HG03460 (cell line): ENCODE results near the gene SIRT7.

Source experiments
- ATAC-seq: cut with Tn5 transposase; IDR thresholded peaks from one replicate; pipeline ENCODE4 v1.9.1; 2021; ENCODE audit not compliant: unreplicated experiment

SIRT7 gene

DNA sequence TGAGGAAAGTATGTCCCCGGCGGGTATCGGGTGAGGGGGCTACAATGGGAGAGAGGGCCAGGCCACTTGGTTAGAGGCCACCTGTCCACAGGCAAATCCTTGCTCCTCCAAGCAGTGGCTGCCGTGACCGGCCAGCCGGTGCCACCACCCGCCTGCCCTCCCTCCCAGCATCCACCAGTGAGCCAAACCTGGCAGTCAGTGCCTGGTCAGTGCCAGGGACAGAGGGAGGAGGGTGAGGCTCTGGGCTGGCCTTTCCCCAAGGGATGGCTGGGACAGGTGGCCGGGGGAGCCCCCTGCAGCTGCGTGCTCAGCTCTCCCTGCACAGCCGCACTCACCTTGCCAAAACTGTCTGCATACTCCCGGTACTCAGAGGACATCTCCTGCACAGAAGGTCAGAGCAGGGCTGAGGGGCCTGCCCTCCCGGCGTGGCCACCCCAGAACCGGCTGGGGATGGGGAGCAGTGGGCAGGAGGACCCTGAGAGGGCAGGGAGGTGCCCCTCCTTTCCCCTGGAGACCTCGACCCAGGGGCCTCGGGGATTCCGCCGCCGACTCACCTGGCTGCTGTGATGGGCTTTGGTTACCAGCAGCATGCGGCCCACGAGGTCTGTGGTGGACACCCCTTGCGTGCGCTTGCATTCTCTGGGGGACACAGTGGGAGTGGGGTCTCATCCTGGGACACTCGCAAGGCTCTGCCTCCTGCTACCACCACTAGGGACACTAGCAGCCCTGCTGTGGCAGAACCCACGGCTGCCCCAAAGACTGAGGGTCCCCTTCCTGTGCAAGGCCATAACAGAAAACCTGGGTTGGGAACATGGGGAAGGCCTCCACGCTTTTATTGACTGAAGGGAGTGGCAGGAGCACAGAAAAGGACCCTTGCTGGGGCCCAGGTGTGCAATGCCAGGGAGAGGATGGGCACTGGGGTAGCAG, 10.5 kb downstream of the SIRT7 start:
- ATAC-seq, result no peak

DNA sequence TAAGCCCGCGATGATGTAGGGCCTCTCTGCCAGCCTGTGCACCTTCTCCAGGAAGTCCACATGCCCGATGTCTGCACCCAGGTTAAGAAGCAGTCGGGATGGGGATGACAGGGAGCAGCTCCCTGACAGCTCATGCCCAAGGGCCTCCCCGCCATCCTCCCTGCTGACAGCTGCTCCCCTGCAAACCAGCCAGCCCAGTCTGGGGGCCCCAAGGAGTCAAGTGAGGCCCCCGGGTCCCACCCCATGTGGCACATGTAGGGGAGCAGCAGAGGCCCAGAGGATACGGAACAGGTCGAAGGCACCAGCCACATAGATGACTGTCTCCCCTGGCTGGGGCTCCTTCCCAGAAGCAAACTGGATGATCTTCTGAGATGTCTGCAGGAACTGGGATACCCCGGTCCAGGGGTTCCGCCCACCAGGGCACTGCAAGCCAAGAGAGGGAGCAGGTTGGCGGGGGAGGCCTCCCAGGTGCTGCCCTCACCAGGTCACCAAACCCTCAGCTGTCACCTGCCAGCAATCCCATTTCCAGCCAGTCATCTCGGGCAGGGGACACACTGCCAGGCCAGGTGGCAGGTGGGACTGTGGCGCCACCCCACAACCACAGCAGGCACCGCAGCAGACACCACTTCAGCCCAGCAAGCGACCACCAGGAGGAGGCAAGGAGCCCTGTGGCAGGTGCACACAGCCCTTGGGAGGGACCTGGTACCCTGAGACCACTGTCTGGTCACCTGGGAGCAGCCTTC, 11.3 kb downstream of the SIRT7 start:
- ATAC-seq, result no peak

DNA sequence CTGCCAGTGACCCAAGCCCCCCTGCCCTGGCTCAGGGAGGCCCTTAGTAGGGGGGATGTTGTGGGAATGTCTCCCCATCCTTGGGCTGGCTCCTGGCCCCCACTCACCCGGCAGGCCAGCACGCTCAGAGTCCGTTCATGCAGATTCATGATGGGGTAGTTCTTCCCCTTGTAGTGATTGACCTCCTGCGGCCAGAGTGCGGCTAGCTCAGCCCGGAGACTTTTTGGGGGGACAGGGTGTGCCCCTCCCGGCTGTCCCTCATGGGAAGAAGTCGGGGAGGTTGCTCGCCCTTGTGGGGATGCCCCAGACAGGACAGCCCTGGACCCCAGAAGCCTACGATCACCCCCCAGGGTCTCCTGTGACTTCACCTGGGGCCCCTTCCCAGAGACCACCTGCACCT, 12.0 kb downstream of the SIRT7 start:
- ATAC-seq, result no peak

DNA sequence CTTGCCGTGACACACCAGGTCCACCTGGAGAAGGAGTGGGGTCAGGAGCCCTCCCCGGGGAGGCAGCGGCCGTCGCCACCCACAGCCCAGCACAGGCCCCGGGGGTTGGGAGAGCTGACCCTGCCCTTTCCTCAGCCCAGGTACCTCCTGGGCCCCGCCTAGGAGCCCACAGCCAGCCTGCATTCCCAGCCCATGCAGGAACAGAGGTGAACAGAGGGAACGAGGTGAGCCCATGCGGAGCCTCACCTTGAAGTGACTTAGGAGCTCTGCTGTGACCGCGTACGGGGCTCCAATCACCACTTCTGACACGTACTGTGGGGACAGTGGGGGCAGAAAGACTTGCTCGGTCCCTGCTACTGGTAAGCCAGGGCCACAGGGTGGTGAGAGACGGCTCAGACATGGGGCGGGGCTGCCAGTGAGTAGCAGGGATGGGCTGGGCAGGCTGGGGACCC, 12.5 kb downstream of the SIRT7 start:
- ATAC-seq, result no peak

DNA sequence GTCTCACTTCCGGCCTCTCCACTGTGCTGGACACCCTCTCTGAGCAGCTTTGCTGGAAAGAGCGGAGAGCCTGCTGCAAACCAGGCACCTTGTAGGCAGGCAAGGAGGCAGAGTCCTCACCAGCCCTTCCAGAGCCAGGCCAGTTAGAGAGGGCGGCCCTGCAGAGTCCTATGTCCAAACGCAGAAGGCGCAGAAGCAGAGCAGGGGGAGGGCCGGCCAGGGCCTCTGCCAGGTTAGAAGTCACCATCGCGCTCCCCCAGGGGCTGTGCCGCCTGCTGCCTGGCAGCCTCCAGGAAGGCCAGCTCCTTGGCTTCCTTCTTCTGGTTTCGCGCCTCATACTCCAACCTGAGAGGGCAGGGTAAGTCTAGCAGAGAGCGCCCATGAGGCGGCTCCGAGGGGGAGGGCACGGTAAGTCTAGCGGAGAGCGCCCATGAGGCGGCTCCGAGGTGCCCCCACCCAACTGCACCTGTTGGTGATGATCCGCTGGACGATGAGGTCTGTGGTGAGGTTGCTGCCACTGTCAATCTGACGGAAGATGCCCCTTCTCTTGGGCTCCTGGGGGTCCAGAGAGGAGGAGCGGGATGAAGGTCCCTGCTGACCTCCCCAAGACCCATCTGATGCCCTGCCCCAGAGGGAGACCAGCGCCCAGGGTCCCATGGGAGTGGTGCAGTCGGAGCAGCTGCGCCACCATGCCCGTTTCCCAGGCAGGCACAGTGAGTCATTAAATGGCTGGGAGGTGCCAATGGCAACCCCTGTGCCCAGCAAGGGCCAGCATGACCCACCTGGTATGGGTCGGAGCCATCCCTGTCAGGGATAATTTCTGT, 13.2 kb downstream of the SIRT7 start:
- ATAC-seq, result no peak

DNA sequence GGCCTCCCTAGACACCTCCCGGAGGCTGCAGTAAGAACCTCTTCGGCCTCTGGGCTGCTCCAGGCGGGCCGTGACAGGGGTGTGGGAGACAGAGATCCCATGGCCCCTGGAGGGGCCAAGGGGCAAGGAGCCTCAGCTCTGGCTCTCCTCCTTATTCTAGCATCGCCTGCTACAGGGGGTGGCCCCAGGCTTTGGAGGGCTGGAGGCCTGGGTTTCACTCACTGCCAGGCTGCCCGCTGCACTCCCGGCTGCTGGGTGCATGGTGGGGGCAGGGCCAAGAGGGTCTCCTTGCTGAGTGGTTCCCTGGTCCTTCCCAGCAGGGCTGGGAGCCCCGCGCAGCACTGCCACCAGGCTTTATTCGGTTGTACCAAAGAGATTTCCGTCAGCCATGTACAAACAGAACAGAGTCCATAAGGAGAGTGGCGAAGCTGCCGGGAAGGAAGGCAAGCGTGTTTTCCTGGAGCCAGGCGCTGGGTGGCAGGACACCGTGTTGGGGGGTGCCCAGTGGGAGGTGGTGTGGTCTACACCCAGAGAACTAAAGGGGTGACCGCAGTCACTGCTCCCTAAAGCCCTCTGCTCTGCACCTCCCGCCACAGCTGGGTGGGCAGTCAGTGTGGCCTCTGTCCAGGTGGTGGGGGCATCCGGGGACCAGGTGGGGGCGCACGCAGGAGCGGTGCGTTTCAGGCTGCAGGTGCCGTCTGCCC, 13.9 kb downstream of the SIRT7 start:
- ATAC-seq, result no peak

DNA sequence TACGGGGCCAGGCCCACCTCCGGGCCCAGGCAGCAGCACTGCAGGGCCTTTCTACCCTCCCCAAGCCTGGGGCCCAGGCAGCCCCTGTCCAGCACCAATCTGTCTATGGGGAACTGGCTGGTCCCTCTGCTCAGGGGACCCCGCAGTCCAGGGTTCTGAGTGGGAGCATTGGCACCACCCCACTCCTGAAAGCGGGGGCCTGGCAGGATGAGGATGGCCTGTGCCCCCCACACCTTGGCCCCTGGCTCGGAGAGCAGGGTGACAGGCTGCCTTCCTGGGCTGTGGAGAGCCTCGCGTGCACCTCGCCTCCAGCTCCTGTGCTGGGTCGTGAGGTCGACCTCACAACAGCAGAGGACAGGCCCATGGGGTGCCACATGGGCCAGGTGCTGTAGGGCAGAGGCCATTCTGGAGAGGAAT, 14.6 kb downstream of the SIRT7 start:
- no peak for ATAC-seq

DNA sequence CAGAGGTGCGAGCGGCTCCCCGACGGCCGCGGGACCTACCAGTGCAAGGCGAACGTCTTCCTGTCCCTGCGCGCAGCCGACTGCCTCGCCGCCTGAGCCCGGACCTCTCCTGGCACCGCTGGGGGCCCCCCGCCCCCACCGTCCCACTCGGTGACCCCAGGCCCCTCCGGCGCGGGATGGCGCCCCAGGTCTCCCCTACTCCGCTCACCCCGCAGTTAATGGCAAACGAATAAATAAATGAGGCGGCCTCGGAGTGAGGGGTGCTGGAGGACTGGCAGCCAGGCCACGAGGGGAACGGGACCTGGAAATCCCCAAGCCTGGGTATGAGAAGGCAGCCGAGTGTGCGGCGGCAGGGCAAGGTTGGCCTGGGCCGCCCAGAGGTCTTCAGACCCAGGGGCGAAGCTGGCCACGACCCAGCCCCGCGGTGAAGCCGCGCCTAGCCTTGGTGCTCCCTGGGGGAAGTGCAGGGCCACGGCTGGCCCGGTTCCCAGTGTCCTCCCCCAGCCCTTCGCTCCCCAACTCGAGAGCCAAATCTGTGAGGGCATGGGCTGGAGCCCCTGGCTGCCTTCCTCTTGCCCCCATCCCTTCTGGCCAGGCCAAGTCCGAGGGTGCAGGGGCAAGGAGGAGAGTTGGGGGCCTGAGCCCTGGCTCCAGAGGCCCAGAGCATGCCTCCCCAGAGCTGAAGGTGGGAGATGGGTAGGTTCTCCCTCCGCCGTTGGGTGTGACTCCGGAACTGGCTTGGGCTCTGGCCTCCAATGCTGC, 15.1 kb downstream of the SIRT7 start:
- no peak for ATAC-seq

DNA sequence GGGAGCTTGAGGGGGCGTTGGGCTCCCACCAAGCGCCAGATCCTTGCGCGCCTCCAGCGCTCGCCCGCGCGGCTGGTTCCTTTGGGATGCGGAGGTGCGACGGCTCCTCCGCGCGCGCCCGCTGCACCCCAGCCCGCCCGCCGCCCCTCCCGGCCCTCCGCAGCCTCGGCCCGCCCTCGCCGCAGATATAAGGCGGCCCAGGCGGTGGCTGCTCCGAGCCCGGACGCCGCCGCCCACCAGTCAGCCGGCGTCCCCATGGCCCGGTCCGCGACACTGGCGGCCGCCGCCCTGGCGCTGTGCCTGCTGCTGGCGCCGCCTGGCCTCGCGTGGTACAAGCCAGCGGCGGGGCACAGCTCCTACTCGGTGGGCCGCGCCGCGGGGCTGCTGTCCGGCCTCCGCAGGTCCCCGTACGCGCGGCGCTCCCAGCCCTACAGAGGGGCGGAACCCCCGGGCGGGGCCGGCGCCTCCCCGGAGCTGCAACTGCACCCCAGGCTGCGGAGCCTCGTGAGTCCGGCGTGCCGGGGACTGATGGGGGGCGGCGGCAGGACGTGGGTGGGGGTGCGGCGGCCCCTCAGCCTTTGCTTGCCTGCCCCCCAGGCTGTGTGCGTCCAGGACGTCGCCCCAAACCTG, 15.8 kb downstream of the SIRT7 start, which contains the start of gene NPB:
NPB (plus strand) TSS at position 216 of the 630 bp plus-strand sequence; CDS start at position 256, 40 bp downstream.
- no peak for ATAC-seq

DNA sequence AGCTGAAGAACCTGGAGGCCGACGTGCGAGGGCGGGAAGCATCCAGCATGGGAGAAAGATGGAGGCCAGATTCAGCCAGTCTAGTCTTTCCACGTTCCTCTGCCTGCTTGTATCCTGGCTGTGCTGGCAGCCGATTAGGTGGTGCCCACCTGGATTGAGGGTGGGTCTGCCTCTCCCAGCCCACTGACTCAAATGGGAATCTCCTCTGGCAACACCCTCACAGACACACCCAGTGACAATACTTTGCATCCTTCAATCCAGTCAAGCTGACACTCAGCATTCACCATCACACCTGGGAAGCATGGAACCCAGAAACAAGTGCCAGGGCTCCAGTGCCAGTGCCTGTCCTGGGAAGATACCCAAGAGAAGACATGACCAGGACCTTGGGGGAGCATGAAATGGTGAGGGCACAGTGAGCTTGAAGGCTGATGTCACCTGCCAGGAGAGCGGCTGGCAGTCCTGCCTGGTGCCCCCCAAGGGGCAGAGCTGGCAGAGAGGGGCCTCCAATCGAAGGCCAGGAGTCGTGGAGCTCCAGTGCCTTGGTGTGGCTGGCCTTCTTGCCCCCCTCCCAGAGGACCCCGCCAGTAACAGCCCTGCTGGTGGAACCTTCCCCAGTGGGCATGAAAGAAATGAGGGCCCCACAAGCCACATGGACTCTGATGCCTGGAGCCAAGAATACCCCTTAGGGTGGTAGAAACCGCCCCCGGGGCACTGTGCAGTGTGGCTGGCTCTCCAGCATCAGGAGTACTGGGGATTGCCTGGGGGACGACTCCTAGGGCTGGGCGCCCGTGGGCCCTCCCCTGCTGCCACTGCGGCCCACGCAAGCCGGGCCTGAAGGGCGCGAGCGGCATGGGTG, 16.6 kb downstream of the SIRT7 start:
- ATAC-seq, result no peak

DNA sequence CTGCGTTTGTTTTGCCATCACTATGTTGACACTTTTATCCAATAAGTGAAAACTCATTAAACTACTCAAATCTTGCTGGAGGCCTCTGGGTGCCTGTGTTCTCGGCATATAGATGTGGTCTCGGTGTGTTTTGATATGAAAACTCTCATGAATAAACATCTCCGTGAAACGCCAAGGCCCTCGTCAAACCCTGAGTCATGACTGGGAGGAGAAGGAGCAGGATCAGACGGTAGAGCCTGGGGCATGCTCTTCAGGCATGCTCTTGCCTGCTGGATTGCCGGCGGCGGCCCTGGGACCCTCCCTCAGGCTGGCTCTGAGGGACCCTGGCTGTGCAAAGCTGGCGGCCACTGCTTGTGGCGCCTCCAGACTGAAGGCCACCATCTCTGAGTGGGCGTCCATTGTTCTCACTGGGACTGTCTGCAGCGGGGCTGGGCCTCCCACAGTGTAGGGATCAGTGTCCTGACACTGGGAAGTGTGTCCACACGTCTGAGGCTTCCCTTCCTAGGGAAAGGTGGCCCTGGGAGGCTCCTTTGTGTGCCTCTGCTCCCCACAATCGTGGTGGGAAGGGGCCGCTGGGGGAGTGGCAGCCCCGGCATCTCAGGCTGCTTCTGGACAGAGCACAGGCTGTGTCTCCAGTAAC, 17.7 kb downstream of the SIRT7 start:
- ATAC-seq, result no peak

DNA sequence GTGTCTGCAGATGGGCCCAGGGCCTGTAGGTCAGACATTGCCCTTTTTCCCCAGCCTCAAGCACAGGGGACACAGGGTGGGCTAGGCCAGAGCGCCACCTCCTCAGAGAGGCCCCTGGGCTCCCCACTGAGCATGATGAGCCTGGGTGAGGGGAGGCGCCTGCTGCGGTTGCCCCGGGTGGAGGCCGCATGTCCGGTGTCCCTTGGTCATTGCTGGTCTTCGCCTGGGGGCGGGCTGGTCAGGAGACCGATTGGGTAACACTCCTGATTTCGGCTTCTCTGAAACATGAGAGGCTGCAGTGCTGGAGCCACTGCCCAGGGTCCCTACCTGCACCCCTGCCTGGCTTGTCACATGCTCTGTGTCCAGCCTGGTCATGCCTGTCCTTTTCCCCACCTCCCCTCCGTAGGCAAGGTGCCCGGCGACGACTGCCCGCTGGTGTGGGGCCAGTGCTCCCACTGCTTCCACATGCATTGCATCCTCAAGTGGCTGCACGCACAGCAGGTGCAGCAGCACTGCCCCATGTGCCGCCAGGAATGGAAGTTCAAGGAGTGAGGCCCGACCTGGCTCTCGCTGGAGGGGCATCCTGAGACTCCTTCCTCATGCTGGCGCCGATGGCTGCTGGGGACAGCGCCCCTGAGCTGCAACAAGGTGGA, 18.3 kb downstream of the SIRT7 start:
- no peak for ATAC-seq

DNA sequence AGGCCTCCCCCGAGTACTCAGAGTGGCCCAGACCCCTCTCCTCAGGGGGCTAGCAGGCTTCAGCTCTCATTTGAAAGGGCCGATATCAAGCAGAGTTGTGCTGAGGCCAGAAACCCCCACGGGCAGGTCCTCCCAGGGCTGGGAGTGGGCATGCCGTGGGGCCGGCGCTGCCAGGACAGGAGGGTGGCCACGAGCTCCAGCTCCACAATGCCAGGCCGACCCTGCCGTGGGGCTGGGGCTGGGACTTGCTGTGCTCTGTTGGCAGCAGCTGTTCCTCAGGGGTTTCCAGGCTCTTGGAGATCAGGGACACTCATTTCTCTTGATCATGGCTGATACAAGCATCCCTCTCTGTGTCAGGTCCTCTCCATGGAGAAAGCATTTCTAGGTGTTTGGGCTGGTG, 19.1 kb downstream of the SIRT7 start:
- no peak for ATAC-seq

DNA sequence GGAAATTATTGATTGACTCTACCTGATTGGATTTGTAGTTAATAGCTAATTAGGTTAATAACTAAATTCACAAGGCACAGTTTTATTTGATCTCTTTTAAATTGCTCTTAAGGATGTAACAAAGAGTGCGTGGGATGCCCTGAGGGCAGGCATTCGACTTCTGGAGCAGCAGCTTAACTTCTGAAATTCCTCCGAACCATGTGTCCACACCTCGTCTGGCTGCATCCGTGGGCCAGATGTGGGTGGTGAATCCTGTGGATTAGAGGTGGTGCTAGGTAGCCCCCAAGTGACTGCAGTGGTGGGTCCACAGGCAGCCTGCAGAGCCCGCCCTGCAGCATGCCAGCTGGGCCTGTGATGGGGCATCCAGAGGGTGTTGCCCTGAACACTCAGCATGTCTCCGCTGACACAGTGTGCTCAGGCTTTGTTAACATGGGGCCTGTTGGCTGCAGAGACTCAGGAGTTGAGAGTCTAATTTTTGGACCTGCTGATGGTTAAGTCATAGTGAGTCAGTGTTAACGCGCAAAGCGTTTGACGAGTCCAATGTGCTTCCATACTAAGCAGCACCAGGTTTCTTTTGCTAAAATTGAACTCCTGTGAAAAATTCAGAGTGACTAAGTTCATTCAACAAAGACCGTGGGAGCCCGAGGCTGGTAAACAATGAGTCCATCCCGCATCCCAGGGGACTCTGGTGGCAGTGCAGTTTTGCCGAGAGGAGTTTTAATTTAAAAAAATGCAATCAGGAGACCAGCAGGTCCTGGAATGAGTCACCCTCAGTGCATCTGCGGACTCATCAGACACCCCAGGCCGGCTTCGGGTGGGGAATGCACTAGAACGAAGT, 19.7 kb downstream of the SIRT7 start:
- ATAC-seq, result no peak

DNA sequence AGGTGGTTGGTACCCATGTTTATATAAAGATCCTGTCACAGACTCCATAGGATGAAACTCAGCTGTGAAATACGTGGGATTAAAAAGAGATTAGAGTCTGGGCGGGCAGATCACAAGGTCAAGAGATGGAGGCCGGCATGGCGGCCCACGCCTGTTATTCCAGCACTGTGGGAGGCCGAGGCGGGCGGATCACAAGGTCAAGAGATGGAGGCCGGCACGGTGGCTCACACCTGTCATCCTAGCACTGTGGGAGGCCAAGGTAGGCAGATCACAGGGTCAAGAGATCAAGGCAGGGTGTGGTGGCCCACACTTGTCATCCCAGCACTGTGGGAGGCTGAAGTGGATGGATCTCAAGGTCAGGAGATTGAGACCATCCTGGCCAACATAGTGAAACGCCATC, 22.6 kb downstream of the SIRT7 start:
- no peak for ATAC-seq

DNA sequence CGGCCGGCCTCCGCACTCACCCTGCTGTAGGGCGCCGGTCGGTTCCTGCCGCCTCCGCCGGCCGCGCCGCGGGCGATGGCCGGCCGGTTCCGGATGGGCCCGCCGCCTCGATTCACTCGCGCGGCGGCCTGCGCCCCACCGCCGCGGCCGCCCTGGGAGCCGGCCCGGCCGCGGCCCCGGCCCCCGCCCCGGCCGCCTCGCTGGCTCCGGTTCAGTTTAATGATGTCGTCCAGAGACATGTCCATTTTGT, 26.7 kb downstream of the SIRT7 start:
- no peak for ATAC-seq
